GM19193 (cell line): ENCODE results near the gene ADGRB2.

ENCODE experiments used
- POLR2A ChIP-seq: IDR thresholded peaks from 4 replicates; pipeline ENCODE4 v1.6.1; 2011; ENCODE audit not compliant: insufficient read depth, insufficient read length; ENCODE audit errors: extremely low read depth

Gene ADGRB2

DNA sequence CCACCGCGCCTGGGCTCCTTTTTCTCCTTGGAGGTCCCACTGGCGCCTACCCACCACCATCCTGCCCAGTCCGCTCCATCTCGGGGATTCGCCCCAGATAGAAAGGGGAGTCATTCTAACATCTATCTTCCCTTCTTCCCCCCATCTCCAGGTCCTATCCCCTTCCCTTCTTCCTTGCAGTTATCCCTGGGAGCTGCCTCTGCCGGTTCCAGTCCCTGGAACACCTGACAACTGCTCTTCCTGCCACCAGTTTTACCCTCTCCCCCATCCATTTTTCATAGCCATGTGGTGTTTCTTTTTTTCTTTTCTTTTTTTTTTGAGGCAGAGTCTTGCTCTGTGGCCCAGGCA, 48.3 kb downstream of the ADGRB2 start:
- TF ChIP-seq POLR2A: no peak

- no peak for TF ChIP-seq POLR2A
Observed at GRCh38 chr1:31715087-31715872, 48.9 kb downstream of the ADGRB2 start.

- TF ChIP-seq POLR2A: no peak
Observed at GRCh38 chr1:31714442-31715086, 49.6 kb downstream of the ADGRB2 start.

DNA sequence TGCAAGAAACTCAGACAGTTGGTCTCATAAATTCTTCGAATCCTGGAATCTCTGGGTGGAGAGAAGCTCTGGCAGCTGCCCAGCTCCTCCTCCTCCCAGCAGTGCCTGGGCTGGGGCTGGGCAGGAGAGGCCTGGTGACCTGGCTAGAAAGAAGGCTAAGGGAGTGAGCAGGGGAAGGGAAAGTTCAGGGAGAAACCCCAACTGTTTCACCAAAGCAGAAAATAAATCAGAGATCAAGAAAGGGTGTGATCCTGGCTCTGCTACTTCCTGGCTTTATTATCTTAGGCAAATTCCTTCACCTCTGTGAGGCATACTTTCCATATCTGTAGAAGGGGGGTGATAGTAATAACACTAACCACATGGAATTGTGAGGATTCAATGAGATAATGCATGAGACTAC, 51.5 kb downstream of the ADGRB2 start:
- TF ChIP-seq POLR2A: no peak

DNA sequence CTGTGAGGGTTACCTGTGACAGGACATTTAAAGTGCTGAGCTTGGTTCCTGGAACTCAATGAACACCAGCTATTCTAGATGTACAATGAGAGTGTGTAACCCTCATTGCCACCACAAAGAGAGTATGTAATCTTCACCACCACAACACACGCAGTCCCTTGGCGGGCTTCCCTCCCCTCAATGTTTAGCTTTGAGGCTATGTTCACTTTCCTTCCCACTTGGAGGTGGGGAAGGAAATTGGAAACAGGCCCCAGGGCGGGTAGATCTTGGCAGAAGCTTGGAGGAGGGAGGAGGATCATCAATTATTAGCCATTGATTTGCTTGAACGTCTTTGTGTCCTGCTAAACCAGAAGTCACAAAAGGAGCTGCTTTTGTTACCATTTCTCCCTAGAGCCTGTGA, 52.1 kb downstream of the ADGRB2 start:
- TF ChIP-seq POLR2A: no peak

GRCh38 chr1:31708324-31708723, 55.8 kb downstream of the ADGRB2 start:
- no peak for TF ChIP-seq POLR2A

GRCh38 chr1:31707711-31708110, 56.4 kb downstream of the ADGRB2 start:
- TF ChIP-seq POLR2A: no peak

DNA sequence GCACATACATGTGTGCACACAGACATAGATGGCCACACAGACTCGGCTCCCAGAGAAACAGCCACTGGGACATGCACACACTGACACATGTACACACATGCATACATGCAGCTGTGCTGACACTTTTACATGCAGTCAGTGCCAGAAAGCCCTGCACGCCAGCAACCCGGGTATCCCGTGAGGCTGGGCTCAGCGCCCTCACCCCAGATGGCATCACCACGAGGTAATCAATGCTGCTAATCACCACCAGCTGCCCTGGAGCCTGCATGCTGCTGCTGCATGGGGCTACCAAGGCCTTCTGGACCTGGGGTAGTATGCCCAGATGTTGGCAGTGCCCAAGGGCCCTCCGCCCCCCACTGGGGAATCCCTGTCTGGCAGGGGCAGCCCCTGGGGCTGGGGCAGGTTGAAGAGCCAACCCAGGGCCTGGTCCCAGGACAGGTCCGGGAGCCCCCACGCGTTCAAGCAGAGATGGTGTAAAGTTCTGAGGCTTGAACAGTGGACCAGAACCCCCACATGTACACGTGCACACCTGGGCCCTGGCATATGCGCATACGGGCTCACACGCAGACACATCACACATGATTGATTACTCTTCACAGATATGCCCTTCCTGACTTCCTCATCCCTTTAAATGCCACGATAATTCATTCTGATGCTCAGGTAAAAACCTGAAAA, 57.6 kb downstream of the ADGRB2 start:
- TF ChIP-seq POLR2A: no peak

DNA sequence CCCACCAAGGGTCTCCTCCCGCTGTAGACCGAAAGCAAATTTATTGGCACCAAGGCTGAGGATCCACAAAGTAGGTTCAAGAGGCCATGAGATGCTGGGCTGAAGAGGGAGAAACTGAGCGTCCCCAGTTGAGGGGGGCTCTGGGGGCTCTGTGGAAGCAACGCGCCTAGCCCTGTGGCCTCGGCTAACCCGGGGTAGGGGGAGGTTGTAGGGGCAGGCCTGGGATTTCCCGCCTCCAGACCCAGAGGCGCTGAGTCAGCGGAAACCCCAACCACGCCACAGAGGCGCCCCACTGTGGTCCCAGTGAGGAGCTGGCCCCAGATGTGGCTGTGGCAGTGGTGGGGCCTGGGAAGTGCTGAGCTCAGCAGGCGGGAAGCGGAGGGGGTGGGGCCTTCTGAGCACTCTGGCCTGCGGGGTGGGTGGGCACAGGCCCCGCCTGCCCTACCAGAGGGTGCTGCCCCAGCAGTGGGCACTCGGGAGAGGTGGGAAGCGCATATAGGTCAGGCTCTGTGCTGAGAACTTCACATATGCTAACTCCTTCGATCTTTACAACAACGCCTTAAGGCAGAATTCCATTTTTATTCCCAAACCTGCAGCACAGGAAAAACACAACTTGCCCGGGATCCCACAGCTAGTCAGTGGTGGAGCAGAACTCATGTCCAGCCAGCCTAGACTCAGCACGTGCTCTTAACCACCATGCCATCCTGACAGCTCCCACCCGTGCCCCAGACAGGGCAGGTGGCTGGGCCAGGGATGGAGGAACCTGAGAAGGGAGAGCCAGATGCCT, 58.9 kb downstream of the ADGRB2 start:
- no peak for TF ChIP-seq POLR2A

DNA sequence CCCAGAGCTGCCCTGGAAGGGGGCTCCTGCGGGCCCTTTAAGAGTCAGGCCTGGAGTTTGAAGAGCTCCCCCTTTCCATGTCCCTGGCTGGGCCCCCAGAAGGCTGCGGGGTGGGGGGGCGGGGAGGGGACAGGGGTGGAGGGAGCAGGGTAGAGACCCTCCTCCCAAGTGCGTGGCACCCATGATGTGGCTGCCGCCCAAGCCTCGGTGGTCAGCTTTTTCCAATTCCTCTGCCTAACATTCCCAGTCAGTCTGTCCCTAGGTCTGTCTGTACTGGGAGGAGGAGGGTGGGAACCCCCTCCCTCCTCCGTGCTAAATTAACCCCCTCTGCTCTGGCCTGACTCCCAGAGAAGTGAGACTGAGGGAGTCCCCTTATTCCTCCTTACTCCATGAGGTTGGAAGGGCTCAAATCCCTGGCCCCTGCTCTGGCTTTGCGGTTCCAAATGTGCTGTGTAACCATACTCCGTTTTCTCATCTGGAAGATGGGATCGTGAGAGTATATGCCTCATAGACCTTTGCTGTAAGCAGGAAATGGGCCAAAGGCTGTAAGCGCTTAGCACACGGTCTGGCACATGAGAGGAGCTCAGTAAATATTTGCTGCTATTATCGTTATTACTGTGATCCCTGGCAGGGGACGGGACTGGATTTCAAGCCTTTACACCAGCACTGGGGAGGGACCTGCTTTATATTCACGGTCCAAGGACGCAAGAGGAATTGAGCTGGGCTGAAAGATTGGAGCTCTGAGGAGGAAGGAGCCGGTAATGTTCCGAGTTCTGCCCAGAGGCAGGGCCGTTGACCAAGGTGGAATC, 59.7 kb downstream of the ADGRB2 start:
- TF ChIP-seq POLR2A: no peak

GRCh38 chr1:31703431-31704270, 60.5 kb downstream of the ADGRB2 start, which contains the start of gene COL16A1:
Gene COL16A1 (minus strand): TSS chr1:31704017. CDS start chr1:31702193, 1,824 bp downstream.
- no peak for TF ChIP-seq POLR2A

DNA sequence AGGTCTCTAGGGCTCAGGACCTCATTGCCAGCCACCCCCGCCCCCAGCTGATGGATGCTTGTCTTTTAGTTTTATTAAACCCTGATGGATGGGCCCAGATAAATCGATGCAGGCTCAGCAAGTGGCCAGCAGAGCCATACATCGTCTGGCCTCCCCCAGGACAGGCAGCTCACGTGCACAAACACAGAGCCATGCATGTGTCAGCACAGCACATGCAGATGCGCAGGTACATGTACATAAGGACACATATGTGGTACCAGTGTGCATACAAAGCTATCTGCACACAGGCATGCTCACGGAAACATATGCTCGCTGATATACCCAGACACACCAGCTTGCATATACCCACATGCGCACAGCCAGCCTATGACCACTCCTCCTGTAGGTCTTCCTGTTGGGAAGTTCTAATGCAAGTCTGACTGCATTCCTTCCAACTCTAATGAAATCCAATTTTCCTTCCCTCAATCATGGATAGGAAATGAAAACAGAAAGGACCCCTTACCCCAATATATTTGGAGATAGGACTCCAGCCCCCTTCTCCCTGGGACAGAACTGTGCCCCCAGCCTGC, 61.2 kb downstream of the ADGRB2 start:
- no peak for TF ChIP-seq POLR2A
